Activated naive CD4-positive, alpha-beta T cell treated with anti-CD3 and anti-CD28 coated beads for 36 hours (primary cell): ENCODE results near the gene SLC1A7. TPM values are rescaled to one million over a fixed set of nuclear protein-coding genes. Genes with fewer than 3 reads are reported as not detected.

ENCODE experiments used
- CTCF ChIA-PET: fragments of 350-600 bp; sonication (Branson Sonifier 250); formaldehyde crosslinking; loops from one replicate; lab custom pipeline; 2021; ENCODE audit warnings: antibody characterized with exemption; lab: Charles Lee
- DNase-seq: peaks from one replicate; pipeline ENCODE4 v3.0.0-alpha.2; 2020
- H3K27ac Mint-ChIP-seq: one replicate; pipeline ENCODE4 v1.8.0; 2021; ENCODE audit warnings: mild to moderate bottlenecking, mixed read lengths
- H3K27me3 Mint-ChIP-seq: one replicate; pipeline ENCODE4 v1.8.0; 2021; ENCODE audit warnings: low read depth, mixed read lengths
- H3K36me3 Mint-ChIP-seq: one replicate; pipeline ENCODE4 v1.8.0; 2021; ENCODE audit warnings: low read depth, mixed read lengths
- H3K4me1 Mint-ChIP-seq: one replicate; pipeline ENCODE4 v1.8.0; 2021; ENCODE audit warnings: low read depth, mixed read lengths
- H3K4me3 Mint-ChIP-seq: one replicate; pipeline ENCODE4 v1.8.0; 2021; ENCODE audit warnings: mild to moderate bottlenecking, moderate library complexity, mixed read lengths
- H3K9me3 Mint-ChIP-seq: one replicate; pipeline ENCODE4 v1.8.0; 2021; ENCODE audit warnings: mixed read lengths
- intact Hi-C: fragments of 100-400 bp; cut with micrococcal nuclease; formaldehyde crosslinking; loops from one replicate; pipeline ENCODE4 v1.15.1; 2023
- total RNA-seq, 2 experiments: library from RNA; stranded (reverse); gene quantifications; one replicate each; pipeline ENCODE4 v1.2.3, GENCODE V29; 2021

SLC1A7 gene
- total RNA-seq, 2 experiments from 2014 or later: not detected

DNA sequence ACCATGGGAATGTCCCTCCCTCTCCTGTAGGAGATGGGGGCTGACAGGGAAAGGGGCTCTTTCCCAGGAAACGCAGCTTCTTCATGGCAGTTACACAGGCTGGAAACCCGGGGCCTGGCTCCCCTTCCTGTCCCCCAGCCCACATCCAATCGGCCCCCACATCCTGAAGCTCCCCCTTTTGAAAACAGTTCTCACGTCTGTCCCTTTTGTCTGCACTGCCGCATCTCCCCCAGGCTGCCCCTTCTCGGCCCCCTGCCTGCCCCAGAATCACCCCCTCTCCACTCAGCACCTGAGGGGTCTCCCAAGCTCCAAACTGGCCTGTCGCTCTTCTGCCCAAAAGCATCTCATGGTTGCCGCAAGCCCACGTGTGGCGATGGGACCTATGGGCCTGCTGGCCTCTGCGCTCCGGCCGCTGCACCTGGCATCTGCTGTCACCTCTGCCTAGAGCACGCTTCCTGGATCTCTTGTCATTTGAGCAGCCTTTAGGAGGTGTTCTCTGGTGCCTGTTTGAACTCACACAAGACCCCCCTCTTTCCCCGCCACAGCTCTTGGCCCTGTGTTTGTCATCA is 867 bp downstream of the SLC1A7 start:
- H3K9me3 Mint-ChIP-seq: peaks cover 9% of the 10 kb centered on the region
- intact Hi-C loops: no loop called here
- no peaks in the 10 kb centered on the region for H3K27me3 Mint-ChIP-seq
- DNase-seq: no peak
- H3K36me3 Mint-ChIP-seq: no peaks in the 10 kb centered on the region
- no peak overlapping the region for H3K4me3 Mint-ChIP-seq
- CTCF ChIA-PET: interaction anchor here (0.7 kb wide), 1 partner anchor 553 kb away, joined by 5 read pairs; no protein-coding TSS in a partner anchor
- H3K4me1 Mint-ChIP-seq: no peaks in the 10 kb centered on the region
- no peak overlapping the region for H3K27ac Mint-ChIP-seq

DNA sequence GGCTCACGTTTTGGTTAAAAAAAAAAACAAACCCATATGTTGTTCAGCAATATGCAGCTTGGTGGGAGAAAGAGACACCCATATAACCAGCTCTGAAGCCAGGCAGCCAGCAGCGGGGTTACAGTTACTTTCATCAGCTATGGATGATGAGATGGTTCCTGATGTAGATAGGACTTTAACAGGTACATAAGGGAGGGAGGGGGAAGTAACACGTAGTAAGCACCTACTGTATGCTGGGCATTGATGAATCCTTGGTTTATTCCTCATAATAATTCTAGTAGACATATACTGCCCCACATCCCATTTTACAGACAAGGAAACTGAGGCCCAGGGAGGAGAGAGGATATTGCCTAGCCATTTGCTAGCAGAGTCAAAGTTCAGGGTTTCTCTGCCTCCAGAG is 2.0 kb downstream of the SLC1A7 start:
- peaks cover 9% of the 10 kb centered on the region for H3K9me3 Mint-ChIP-seq
- H3K4me1 Mint-ChIP-seq: no peaks in the 10 kb centered on the region
- H3K27ac Mint-ChIP-seq: no peak overlapping the region
- H3K4me3 Mint-ChIP-seq: no peak overlapping the region
- CTCF ChIA-PET: no interaction called here
- DNase-seq: no peak
- no peaks in the 10 kb centered on the region for H3K36me3 Mint-ChIP-seq
- intact Hi-C loops: no loop called here
- H3K27me3 Mint-ChIP-seq: no peaks in the 10 kb centered on the region

DNA sequence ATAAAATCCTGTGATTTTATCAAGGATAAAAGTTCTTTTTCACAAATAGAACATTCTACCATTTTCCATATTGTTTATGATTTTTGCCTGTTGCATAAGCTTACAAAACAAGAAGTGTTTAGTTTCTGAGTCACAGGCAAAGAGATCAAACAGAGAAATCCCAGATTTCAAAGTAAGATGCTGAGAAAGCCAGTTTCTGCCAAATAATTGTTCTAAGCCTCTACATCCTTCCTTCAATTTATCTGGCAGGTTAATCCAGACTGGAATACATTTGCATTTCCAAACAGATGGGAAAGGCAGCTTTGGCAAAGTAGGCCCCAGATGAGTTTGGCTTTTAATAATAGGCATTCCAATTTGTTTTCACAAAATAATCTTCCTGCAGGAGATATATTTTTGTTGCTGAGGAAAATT is 2.5 kb downstream of the SLC1A7 start:
- CTCF ChIA-PET: no interaction called here
- intact Hi-C loops: no loop called here
- H3K27ac Mint-ChIP-seq: no peak overlapping the region

DNA sequence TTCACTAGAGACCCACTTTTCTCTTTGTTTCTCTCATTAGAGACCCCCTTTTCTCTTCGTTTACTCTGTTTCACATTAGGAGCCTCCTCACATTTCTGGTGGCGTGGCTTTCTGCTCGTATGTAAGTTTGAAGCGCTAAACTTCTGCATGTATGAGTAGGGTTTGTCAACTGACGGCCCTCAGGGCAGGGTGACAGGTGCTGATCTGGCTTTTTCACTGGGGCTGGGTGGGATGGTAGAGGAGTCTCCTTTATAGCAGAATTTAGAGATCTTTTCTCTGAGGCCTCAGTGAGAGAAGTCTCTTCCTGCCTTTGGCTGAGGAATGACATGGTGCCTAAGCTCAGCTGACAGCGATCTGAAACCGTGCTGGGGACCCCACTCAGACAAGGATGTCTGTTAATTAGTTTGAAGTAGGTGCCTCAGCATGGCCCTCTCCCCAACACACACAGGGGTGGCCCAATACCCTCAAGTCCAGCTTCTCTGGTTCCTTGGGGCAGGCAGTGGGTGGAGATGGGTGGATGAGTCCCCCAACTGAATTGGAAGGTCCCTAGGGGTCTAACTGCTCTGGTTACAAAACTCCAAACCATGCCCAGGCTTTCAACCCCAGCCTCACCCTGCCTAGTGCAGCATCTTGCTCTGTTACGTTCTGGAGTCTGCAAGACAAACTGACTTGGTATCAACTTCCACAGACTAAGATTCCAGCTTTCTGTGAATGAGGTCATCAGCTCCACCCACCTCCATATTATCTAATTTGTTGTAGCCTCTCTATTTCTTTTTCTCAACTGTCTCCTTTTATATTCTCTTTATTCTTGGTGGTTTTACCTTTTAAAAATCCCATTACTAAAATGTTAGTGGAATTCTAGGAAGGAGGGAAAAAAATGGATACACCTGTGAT is 3.2 kb downstream of the SLC1A7 start:
- Mint-ChIP-seq H3K27ac (no peak overlapping the region), H3K36me3 (no peaks in the 10 kb centered on the region), H3K27me3 (no peaks in the 10 kb centered on the region), H3K9me3 (peaks cover 9% of the 10 kb centered on the region), H3K4me1 (no peaks in the 10 kb centered on the region), H3K4me3 (no peak overlapping the region)
- CTCF ChIA-PET: no interaction called here
- intact Hi-C loops: no loop called here
- no peak for DNase-seq

More for the DNA sequence above, 2.5 kb downstream of the SLC1A7 start:
- Mint-ChIP-seq H3K27me3 (no peaks in the 10 kb centered on the region), H3K4me3 (no peak overlapping the region), H3K9me3 (peaks cover 9% of the 10 kb centered on the region), H3K36me3 (no peaks in the 10 kb centered on the region), H3K4me1 (no peaks in the 10 kb centered on the region)
- DNase-seq: no peak

DNA sequence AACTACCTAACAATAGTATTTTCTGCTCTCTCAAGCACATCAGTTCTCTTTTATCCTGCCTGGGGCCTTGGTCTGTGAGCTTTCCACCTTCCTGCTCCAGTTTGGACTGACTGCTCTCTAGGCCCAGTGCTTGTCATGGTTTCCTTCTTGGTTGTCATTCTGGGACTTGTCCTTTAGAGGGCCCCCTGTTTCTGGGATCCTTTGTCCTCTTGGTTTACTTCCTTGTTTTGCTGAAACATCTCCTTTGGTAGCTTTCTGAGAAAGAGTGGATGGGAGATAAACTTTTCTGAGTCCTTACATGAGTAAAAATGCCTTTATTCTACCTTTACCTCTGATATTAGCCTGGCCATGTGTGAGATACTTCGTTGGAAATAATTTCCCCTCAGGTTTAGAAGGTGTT is 4.7 kb downstream of the SLC1A7 start:
- Mint-ChIP-seq H3K36me3 (no peaks in the 10 kb centered on the region), H3K27me3 (no peaks in the 10 kb centered on the region), H3K4me1 (no peaks in the 10 kb centered on the region), H3K4me3 (no peak overlapping the region), H3K9me3 (peaks cover 9% of the 10 kb centered on the region), H3K27ac (no peak overlapping the region)
- CTCF ChIA-PET: interaction anchor here (0.5 to 1.5 kb wide), 5 partner anchors 10 to 363 kb away, joined by 3 to 7 read pairs (median 3); no protein-coding TSS in a partner anchor
- DNase-seq: no peak
- intact Hi-C loops: no loop called here

DNA sequence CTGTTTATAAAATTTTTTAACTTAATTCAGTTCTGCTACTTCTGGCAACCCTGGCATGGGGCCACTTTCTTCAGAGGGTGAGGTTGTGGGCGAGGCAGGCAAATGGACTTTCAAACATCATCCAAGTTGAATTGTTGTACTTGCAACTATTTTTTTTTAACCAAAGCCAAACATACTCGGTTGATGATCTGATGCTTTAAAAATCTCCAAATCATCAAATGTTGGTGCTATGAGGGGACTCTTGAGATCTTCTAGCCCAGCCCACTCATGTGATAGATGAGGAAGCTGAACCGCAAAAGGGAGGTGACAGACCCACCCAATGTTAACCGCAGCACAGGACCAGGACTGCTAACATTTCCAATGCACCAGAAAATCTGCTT is 6.7 kb downstream of the SLC1A7 start:
- H3K4me1 Mint-ChIP-seq: no peaks in the 10 kb centered on the region
- H3K4me3 Mint-ChIP-seq: no peak overlapping the region
- DNase-seq: no peak
- no peak overlapping the region for H3K27ac Mint-ChIP-seq
- CTCF ChIA-PET: no interaction called here
- peaks cover 9% of the 10 kb centered on the region for H3K9me3 Mint-ChIP-seq
- no peaks in the 10 kb centered on the region for H3K36me3 Mint-ChIP-seq
- no peaks in the 10 kb centered on the region for H3K27me3 Mint-ChIP-seq
- intact Hi-C loops: no loop called here

DNA sequence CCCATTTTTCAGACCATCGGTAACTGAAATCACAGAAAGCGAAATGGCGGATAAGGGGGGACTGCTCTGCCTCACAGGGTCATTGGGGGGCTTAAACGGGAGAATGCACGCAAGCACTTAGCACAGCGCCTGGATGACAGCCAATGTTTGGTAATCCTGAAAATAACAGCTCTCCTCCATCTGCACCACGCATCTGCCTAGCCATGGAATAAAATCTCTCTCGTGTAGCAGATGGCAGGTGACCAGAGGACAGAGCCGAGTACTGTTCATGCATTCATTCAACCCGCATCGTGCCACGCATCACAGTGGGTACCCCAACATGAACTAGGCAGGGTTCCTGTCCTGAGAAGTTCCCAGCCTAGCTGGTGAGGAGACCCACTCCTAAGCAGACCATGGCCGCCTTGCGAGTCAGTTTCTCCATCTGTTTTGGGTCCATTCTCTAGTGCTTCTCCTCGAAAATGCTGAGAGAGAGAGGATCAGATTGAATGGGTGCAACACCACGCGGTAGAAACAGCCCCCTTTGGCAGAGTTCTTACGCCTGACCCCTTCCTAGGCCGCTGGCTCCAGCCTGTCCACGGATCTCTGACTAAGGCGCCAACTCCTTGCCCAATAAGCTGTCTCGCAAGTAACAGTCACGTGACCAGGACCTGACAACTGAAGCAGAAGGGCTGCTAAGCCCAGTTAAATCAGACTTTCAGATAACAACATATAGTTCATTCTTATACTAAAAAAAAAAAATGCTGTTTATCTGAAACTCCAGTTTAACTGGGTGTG is 7.3 kb downstream of the SLC1A7 start:
- CTCF ChIA-PET: no interaction called here
- DNase-seq: no peak
- H3K27ac Mint-ChIP-seq: no peak overlapping the region
- H3K27me3 Mint-ChIP-seq: no peaks in the 10 kb centered on the region
- no peaks in the 10 kb centered on the region for H3K36me3 Mint-ChIP-seq
- H3K4me1 Mint-ChIP-seq: no peaks in the 10 kb centered on the region
- H3K4me3 Mint-ChIP-seq: no peak overlapping the region
- H3K9me3 Mint-ChIP-seq: peaks cover 9% of the 10 kb centered on the region
- intact Hi-C loops: no loop called here

DNA sequence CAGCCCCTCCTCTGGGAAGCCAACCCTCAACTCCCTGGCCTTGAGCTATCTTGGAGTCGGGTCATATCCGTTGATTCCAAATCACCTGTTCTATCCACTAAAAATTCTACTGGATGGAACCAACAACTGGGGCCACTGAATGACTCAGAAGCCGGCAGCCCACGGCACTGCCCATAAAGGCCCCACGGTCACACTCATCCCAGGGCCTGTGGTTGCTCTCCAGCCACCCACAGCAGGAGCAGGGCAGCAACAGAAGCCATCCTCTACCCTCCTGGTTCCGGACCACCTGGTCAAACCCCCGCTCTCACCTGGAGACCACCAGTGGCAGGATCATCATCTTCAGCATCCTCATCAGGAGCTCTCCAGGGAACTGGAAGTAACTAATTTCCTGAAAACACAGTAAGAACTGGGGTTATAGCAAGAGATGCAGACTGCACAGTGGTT is 8.4 kb downstream of the SLC1A7 start:
- Mint-ChIP-seq H3K9me3 (peaks cover 9% of the 10 kb centered on the region), H3K27me3 (no peaks in the 10 kb centered on the region), H3K36me3 (no peaks in the 10 kb centered on the region), H3K4me1 (no peaks in the 10 kb centered on the region), H3K27ac (no peak overlapping the region), H3K4me3 (no peak overlapping the region)
- CTCF ChIA-PET: no interaction called here
- DNase-seq: no peak
- intact Hi-C loops: no loop called here

DNA sequence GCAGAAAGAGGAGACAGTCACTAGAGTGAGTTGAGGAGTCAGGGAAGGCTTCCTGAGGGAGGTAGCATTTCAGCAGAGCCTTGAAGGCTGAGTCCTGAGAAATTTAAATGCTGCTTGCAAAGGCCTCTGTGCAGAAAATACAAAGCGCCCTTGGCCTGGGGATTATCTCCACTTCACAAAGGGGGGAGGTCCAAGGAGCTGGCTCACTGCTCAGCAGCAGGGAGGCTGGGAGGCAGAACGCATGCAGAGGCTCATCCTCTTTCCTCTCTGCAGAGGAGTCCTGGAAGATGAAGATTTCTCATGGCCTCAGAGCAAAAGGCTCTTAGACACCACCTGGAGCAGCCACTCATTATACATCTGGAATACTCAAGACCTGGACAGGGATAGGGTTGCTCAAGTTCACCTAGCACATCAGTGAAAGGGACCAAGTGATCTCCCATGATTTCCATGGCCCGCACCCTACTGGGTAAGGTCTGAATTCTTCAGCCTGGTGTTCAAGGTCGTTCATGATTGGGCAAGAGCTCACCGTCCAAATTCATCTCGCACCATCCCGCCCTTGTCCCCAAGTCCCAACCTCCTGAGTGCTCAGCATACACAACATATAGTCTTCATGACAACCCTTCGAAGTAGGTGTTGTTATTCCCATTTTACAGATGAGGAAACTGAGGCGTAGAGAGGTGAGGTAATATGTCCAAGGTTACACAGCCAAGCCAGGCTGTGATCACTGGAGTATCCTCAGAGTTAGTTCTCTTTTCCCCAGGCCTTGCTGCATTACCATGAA is 9.0 kb downstream of the SLC1A7 start:
- Mint-ChIP-seq H3K9me3 (peaks cover 9% of the 10 kb centered on the region), H3K36me3 (no peaks in the 10 kb centered on the region), H3K4me1 (no peaks in the 10 kb centered on the region), H3K27ac (no peak overlapping the region), H3K27me3 (no peaks in the 10 kb centered on the region), H3K4me3 (no peak overlapping the region)
- CTCF ChIA-PET: no interaction called here
- intact Hi-C loops: no loop called here
- no peak for DNase-seq

DNA sequence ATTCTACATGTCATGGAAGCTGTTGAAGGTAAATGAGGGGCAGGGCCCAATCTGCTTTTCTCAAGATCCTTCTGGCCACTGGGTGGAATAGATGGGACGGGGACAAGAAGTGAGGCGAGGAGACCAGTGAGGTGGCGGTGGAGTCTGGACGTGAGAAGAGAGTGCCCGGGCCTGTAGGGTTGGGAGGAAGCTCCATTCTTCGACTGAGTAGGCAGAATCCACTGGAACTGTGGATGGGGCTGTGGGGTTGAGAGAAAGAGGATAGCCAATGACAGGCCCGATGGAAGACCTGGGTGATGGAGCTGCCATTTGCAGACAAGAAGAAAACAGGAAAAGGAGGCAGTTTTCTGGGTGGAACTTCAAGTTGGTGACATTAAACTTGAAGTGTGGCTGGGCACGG is 10.3 kb downstream of the SLC1A7 start:
- no peak for DNase-seq
- H3K4me1 Mint-ChIP-seq: no peaks in the 10 kb centered on the region
- no peaks in the 10 kb centered on the region for H3K27me3 Mint-ChIP-seq

DNA sequence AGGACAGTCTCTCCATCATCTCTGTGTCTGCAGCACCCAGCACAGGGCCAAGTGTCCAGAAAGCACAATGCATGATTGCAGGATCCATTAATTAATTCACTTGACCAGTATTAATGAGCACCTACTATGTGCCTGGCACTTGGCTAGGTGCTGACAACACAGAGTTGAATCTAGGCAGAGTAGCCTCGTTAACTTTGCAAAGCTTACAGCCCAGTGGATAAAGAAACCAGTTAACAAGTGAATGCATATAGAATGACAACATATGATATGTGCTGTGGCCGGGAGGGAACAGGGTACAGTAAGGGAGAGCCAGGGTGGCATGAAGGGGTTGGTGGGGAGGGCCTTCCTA is 10.9 kb downstream of the SLC1A7 start:
- no peaks in the 10 kb centered on the region for H3K4me1 Mint-ChIP-seq
- H3K9me3 Mint-ChIP-seq: no peaks in the 10 kb centered on the region
- DNase-seq: no peak
- H3K27me3 Mint-ChIP-seq: no peaks in the 10 kb centered on the region
- H3K27ac Mint-ChIP-seq: no peak overlapping the region
- no peaks in the 10 kb centered on the region for H3K36me3 Mint-ChIP-seq
- CTCF ChIA-PET: no interaction called here
- H3K4me3 Mint-ChIP-seq: no peak overlapping the region
- intact Hi-C loops: no loop called here

More for the DNA sequence above, 10.3 kb downstream of the SLC1A7 start:
- Mint-ChIP-seq H3K36me3 (no peaks in the 10 kb centered on the region), H3K9me3 (peaks cover under 1% of the 10 kb centered on the region), H3K27ac (no peak overlapping the region), H3K4me3 (no peak overlapping the region)
- CTCF ChIA-PET: no interaction called here
- intact Hi-C loops: no loop called here
